A549 (cell line): ENCODE data around the gene TULP1. TPM values are rescaled to one million over a fixed set of nuclear protein-coding genes. Genes with fewer than 3 reads are reported as not detected.

Experiments used
- ATAC-seq, 2 experiments: fragments of 200-7000 bp in 1 of 2; fragments of >200 bp in 1 of 2; cut with Nextera tagmentation in 1 of 2; cut with Tn5 transposase in 1 of 2; 3 replicates each; pipeline versions ENCODE4 v1.8.0 to v1.9.1; 2018 to 2020; ENCODE audit warnings: mild to moderate bottlenecking in 1 of 2, moderate library complexity in 1 of 2
- CTCF ChIA-PET: fragments of 300-600 bp; sonication (Branson Sonifier 250); formaldehyde crosslinking; extraction: SDS; loops from one replicate; lab custom pipeline; 2021; ENCODE audit warnings: antibody characterized with exemption, inconsistent platforms; lab: Yijun Ruan, JAX
- POLR2A ChIA-PET: fragments of 350-600 bp; formaldehyde crosslinking; extraction: SDS; loops from one replicate; lab custom pipeline; 2021; ENCODE audit warnings: antibody characterized with exemption, inconsistent platforms; lab: Yijun Ruan, JAX
- DNase-seq, 2 experiments: peaks; one replicate each; pipeline versions ENCODE4 v3.0.0 to v3.0.0-alpha.2; 2011 to 2016; ENCODE audit warnings: low read depth in 1 of 2, low spot score in 1 of 2
- FAIRE-seq: peaks from 2 replicates; lab custom pipeline; 2011; peaks lifted over from hg19 to GRCh38; lab: Jason Lieb, UNC
- H3K27ac ChIP-seq, 2 experiments: fragments of >200 bp; sonication (Bioruptor Twin); formaldehyde crosslinking; 3 replicates each; pipeline ENCODE4 v1.5.1; 2016 to 2017
- H3K4me1 ChIP-seq: fragments of >200 bp; sonication (Bioruptor Twin); formaldehyde crosslinking; 3 replicates; pipeline ENCODE4 v1.6.1; 2016
- H3K4me2 ChIP-seq: fragments of >200 bp; sonication (Bioruptor Twin); formaldehyde crosslinking; 3 replicates; pipeline ENCODE4 v1.6.1; 2016
- H3K4me3 ChIP-seq: fragments of >200 bp; sonication (Bioruptor Twin); formaldehyde crosslinking; 3 replicates; pipeline ENCODE4 v1.5.1; 2016
- H3K9me3 ChIP-seq: fragments of >200 bp; sonication (Bioruptor Twin); formaldehyde crosslinking; 3 replicates; pipeline ENCODE4 v1.6.1; 2016
- BHLHE40 ChIP-seq: IDR thresholded peaks from 2 replicates; pipeline ENCODE4 v1.6.1; 2012; ENCODE audit warnings: low read depth, low read length, inconsistent platforms
- CBX2 ChIP-seq: fragments of 200-600 bp; sonication (generic); IDR thresholded peaks from 2 replicates; pipeline ENCODE4 v1.6.1; 2016; ENCODE audit warnings: low read depth, mild to moderate bottlenecking, borderline replicate concordance
- CHD2 ChIP-seq: fragments of 150-350 bp; IDR thresholded peaks from 2 replicates; pipeline ENCODE4 v1.6.1; 2014; ENCODE audit warnings: low read length; ENCODE audit not compliant: partially characterized antibody
- E2F6 ChIP-seq: IDR thresholded peaks from 2 replicates; pipeline ENCODE4 v1.6.1; 2012; ENCODE audit warnings: low read depth, borderline replicate concordance
- EHF ChIP-seq: fragments of 250-450 bp; sonication (Bioruptor Pico); IDR thresholded peaks from 2 replicates; pipeline ENCODE4 v1.5.0; 2020; ENCODE audit warnings: mild to moderate bottlenecking
- ESRRA ChIP-seq: fragments of 150-350 bp; IDR thresholded peaks from 2 replicates; pipeline ENCODE4 v1.6.1; 2014; ENCODE audit warnings: mild to moderate bottlenecking, low read length, borderline replicate concordance
- FOSL2 ChIP-seq, 2 experiments: fragments of 450-650 bp in 1 of 2; fragments of >200 bp in 1 of 2; sonication (Bioruptor Twin) in 1 of 2; formaldehyde crosslinking; IDR thresholded peaks; 2 replicates each; pipeline versions ENCODE4 v1.5.0 to v1.6.1; 2016 to 2020; ENCODE audit warnings: mild to moderate bottlenecking in 1 of 2, moderate library complexity in 1 of 2
- HEYL ChIP-seq: fragments of 250-450 bp; sonication (Bioruptor Pico); IDR thresholded peaks from 2 replicates; pipeline ENCODE4 v1.8.0; 2021; ENCODE audit warnings: mild to moderate bottlenecking, moderate library complexity
- HMGXB4 ChIP-seq: fragments of 250-450 bp; sonication (Bioruptor Pico); IDR thresholded peaks from 2 replicates; pipeline ENCODE4 v1.5.0; 2021; ENCODE audit warnings: mild to moderate bottlenecking, moderate library complexity, borderline replicate concordance
- HOXA7 ChIP-seq: fragments of 250-450 bp; sonication (Bioruptor Pico); IDR thresholded peaks from 2 replicates; pipeline ENCODE4 v1.5.0; 2020; ENCODE audit warnings: mild to moderate bottlenecking, moderate library complexity
- MAFK ChIP-seq: fragments of 450-650 bp; IDR thresholded peaks from 2 replicates; pipeline ENCODE4 v1.6.1; 2014; ENCODE audit not compliant: partially characterized antibody
- MAZ ChIP-seq: fragments of 150-350 bp; IDR thresholded peaks from 2 replicates; pipeline ENCODE4 v1.6.1; 2014; ENCODE audit warnings: antibody characterized with exemption, low read depth, low read length, borderline replicate concordance
- MYC ChIP-seq: IDR thresholded peaks from 2 replicates; pipeline ENCODE4 v1.6.1; 2012; ENCODE audit warnings: mild to moderate bottlenecking, inconsistent platforms, low read length, improper control_type of control experiment, borderline replicate concordance
- NPAS2 ChIP-seq: fragments of 250-450 bp; sonication (Bioruptor Pico); IDR thresholded peaks from 2 replicates; pipeline ENCODE4 v1.8.0; 2022; ENCODE audit warnings: mild to moderate bottlenecking, moderate library complexity, borderline replicate concordance
- POLR2A ChIP-seq: IDR thresholded peaks from 2 replicates; pipeline ENCODE4 v1.6.1; 2012; ENCODE audit warnings: mild to moderate bottlenecking, low read length
- RAD21 ChIP-seq, 2 experiments: fragments of >200 bp in 1 of 2; sonication (Bioruptor Twin) in 1 of 2; formaldehyde crosslinking in 1 of 2; IDR thresholded peaks in 1 of 2; conservative IDR thresholded peaks in 1 of 2; 2 replicates in 1 of 2; 3 replicates in 1 of 2; pipeline ENCODE4 v1.6.1; 2012 to 2018; ENCODE audit warnings: inconsistent platforms in 1 of 2
- RCOR1 ChIP-seq: fragments of 150-350 bp; IDR thresholded peaks from 2 replicates; pipeline ENCODE4 v1.6.1; 2014; ENCODE audit warnings: antibody characterized with exemption, low read length, low read depth
- RFX5 ChIP-seq: fragments of 450-650 bp; IDR thresholded peaks from 2 replicates; pipeline ENCODE4 v1.7.1; 2014; ENCODE audit warnings: antibody characterized with exemption, mild to moderate bottlenecking, moderate library complexity
- RNF2 ChIP-seq: fragments of 200-600 bp; sonication (generic); IDR thresholded peaks from 2 replicates; pipeline ENCODE4 v1.6.1; 2016; ENCODE audit warnings: low read depth, mild to moderate bottlenecking, antibody characterized with exemption, moderate library complexity, borderline replicate concordance
- SMC3 ChIP-seq: fragments of >200 bp; sonication (Bioruptor Twin); formaldehyde crosslinking; IDR thresholded peaks from 3 replicates; pipeline ENCODE4 v1.6.1; 2018; ENCODE audit warnings: inconsistent platforms
- TP53 ChIP-seq: fragments of 250-450 bp; sonication (Bioruptor Pico); IDR thresholded peaks from 2 replicates; pipeline ENCODE4 v1.5.0; 2021; ENCODE audit warnings: mild to moderate bottlenecking, moderate library complexity
- USF2 ChIP-seq: fragments of 450-650 bp; IDR thresholded peaks from 2 replicates; pipeline ENCODE4 v1.6.1; 2014; ENCODE audit warnings: antibody characterized with exemption
- ZFP36 ChIP-seq: fragments of 450-650 bp; IDR thresholded peaks from 2 replicates; pipeline ENCODE4 v1.6.1; 2014; ENCODE audit warnings: borderline replicate concordance; ENCODE audit not compliant: partially characterized antibody
- ZSCAN20 ChIP-seq: fragments of 250-450 bp; sonication (Bioruptor Pico); IDR thresholded peaks from 2 replicates; pipeline ENCODE4 v1.8.0; 2022; ENCODE audit warnings: mild to moderate bottlenecking, moderate library complexity
- WGBS: methylation state at CpG from one replicate; pipeline ENCODE4 v1.1.6; 2017; ENCODE audit errors: missing lambda C conversion rate; 5-methylcytosine and 5-hydroxymethylcytosine counted together
- polyA plus RNA-seq, 4 experiments: library from polyadenylated mRNA; depleted of rRNA in 3 of 4; stranded (reverse); fragments of >200 nt; fragmentation: RNase III in 1 of 4; extraction: RNeasy Plus Mini Kit Qiagen cat#74134 plus additional on column Dnase treatment in 1 of 4; gene quantifications; 2 replicates in 3 of 4; 3 replicates in 1 of 4; pipeline ENCODE4 v1.2.3, GENCODE V29; 2011 to 2017
- TF ChIP-seq, protein P1 (sequence below): fragments of 250-450 bp; sonication (Bioruptor Pico); IDR thresholded peaks from 2 replicates; pipeline ENCODE4 v1.5.0; 2020; ENCODE audit warnings: low read depth, mild to moderate bottlenecking, moderate library complexity
- TF ChIP-seq, protein P2 (sequence below): IDR thresholded peaks from 2 replicates; pipeline ENCODE4 v1.6.1; 2012

TULP1 gene
- polyA plus RNA-seq, 2 of the 4 experiments (the other 2 are of a cell fraction): not detected

DNA sequence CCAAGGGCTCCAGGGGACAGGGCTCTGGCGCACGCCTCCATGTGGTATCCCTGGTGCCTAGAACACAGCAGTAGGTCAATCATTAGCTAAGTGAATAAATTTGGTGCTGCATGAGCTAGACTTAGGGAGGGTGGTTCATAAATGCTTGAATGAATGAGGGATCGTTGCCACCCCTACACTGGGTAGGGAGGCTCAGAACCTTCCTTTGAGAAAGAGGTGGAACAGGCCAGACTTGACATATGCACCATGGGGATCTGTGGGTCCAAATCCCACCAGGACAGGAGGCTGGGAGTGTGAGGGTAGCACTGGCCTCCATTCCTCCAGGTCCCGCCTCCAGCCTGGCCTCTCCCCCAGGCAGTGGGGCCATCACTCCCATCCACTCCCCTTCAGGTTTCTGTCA is 29.6 kb downstream of the TULP1 start:
- no peak for ATAC-seq
- Histone ChIP-seq H3K4me1 (peaks cover 20% of the 10 kb centered on the region), H3K9me3 (no peaks in the 10 kb centered on the region), H3K4me3 (no peak overlapping the region), H3K27ac (no peak overlapping the region), H3K4me2 (no peak overlapping the region)
- ChIA-PET POLR2A (no interaction called here), CTCF (interaction anchor here (1.1 kb wide), 1 partner anchor 9 kb away, joined by 4 read pairs; no protein-coding TSS in a partner anchor)
- WGBS: 90% methylated on average over 4 of the region's 4 CpGs
- TF ChIP-seq TP53 (no peak), HMGXB4 (CRISPR knock-in tag) (no peak), CBX2 (no peak), RCOR1 (no peak), ZFP36 (no peak), SMC3 (no peak), USF2 (no peak), ZSCAN20 (CRISPR knock-in tag) (no peak), NPAS2 (CRISPR knock-in tag) (no peak)
- TF ChIP-seq, protein P1, sequence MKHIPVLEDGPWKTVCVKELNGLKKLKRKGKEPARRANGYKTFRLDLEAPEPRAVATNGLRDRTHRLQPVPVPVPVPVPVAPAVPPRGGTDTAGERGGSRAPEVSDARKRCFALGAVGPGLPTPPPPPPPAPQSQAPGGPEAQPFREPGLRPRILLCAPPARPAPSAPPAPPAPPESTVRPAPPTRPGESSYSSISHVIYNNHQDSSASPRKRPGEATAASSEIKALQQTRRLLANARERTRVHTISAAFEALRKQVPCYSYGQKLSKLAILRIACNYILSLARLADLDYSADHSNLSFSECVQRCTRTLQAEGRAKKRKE (CRISPR knock-in tag): no peak
- no peak for DNase-seq
- no peak for FAIRE-seq

- WGBS: 84% methylated on average over 8 of the region's 8 CpGs
- POLR2A ChIA-PET: no interaction called here
- ATAC-seq (no peak), DNase-seq (no peak), FAIRE-seq (no peak)
- CTCF ChIA-PET: interaction anchor here (1.2 kb wide), 1 partner anchor 16 kb away, joined by 4 read pairs; the partner anchor contains the start of gene TEAD3
- no peak overlapping the region for H3K4me3 ChIP-seq
- H3K4me2 ChIP-seq: no peak overlapping the region
- no peak overlapping the region for H3K27ac ChIP-seq
- no peak for TF ChIP-seq FOSL2 (IDR thresholded peaks at IDR 0.05)
- TF ChIP-seq FOSL2 (CRISPR knock-in tag; IDR thresholded peaks at IDR 0.05): no peak
- no peak for TF ChIP-seq CHD2
- TF ChIP-seq EHF (CRISPR knock-in tag): no peak
- no peak for TF ChIP-seq RAD21 (conservative IDR thresholded peaks at IDR 0.05 in 1 of 2, IDR thresholded peaks at IDR 0.05 in 1 of 2)
- no peak for TF ChIP-seq POLR2A
- TF ChIP-seq BHLHE40: no peak
- no peak for TF ChIP-seq RNF2
- TF ChIP-seq MAFK: no peak
- no peak for TF ChIP-seq HEYL (CRISPR knock-in tag)
- no peak for TF ChIP-seq HOXA7
- H3K4me1 ChIP-seq: peaks cover 16% of the 10 kb centered on the region
- H3K9me3 ChIP-seq: no peaks in the 10 kb centered on the region
These were observed 31.5 kb downstream of the TULP1 start for GRCh38 chr6:35481226-35481625.

DNA sequence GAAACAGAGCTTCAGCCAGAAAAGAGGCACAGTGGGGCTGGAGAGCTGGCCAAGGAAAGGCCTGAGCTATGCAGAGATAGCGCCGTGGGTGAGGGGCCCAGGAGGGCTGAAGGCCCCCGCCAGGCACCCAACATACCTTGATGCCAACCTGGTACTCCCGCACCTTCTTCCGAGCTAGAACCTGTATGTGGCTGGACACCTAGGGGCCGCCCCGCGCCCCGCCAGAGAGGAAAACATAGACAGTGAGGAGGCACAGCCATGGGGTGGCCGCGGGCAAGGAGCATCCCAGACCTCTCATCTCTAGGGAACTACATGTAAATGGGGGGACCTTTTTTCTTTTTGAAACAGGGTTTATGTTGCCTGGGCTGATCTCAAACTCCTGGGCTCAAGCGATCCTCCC is 32.5 kb downstream of the TULP1 start:
- H3K4me1 ChIP-seq: peaks cover 6% of the 10 kb centered on the region
- H3K4me2 ChIP-seq: no peak overlapping the region
- no peak overlapping the region for H3K27ac ChIP-seq
- 97% methylated on average over 12 of the region's 12 CpGs for WGBS
- POLR2A ChIA-PET: no interaction called here
- FAIRE-seq (no peak), DNase-seq (no peak), ATAC-seq (no peak)
- TF ChIP-seq ESRRA (no peak), MAZ (no peak), MYC (no peak), HEYL (CRISPR knock-in tag) (no peak), TP53 (no peak), HMGXB4 (CRISPR knock-in tag) (no peak), RFX5 (no peak), E2F6 (no peak), CBX2 (no peak)
- TF ChIP-seq, protein P2, sequence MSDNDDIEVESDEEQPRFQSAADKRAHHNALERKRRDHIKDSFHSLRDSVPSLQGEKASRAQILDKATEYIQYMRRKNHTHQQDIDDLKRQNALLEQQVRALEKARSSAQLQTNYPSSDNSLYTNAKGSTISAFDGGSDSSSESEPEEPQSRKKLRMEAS: no peak
- TF ChIP-seq, protein P1 (CRISPR knock-in tag): no peak
- CTCF ChIA-PET: no interaction called here
- H3K9me3 ChIP-seq: no peaks in the 10 kb centered on the region
- no peak overlapping the region for H3K4me3 ChIP-seq
